GM04503 (cell line): Measurements from ENCODE around the gene MACROH2A2.
"Not testable (repeated sequence)": the region's sequence is repeated elsewhere in the genome, so short reads cannot be mapped to it uniquely, and the experiment has no call there.

Experiments
- DNase-seq: peaks from one replicate; pipeline ENCODE4 v3.0.0-alpha.2; 2012; ENCODE audit warnings: low read depth

Gene MACROH2A2

DNA sequence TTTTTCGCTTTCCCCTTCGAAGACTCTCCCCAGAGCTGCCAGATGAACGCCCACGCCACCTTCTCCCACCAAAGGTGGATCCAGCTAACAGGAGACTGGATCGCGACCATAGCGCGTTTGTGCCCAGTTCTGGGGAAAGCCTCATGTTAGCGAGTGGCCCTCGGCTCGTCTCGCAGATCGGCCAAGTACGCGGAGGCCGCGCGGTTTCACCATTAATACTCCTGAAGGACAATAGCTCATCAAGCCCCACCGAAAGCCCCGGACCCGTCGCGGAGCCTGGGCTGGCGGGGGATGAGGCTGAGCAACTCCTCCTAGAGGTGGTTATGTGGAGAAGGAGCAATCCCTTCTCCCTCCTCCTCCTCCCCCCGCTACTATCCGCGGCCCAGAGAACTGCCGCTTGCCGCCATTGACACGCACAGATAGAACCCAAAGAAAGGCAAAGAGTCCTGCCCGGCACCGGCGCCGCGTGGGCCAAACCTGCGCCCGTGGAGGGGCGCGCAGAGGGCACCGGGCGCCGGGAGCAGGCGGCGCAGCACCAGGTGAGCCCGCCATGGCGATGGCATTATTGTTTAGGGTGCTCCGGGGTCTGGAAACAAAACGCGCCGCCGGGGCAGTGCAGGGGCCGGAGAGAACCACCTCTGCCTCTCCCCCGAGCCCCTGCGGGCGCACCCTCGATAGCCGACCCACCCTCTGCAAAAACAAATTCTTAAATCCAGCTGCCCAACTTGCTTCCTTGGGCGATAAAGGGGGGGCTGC is at the start of gene MACROH2A2:
Gene MACROH2A2, plus strand, starts transcription at position 385 of the 756 bp plus-strand sequence. CDS start 22,813 bp downstream, outside the sequence.
- no peak for DNase-seq

DNA sequence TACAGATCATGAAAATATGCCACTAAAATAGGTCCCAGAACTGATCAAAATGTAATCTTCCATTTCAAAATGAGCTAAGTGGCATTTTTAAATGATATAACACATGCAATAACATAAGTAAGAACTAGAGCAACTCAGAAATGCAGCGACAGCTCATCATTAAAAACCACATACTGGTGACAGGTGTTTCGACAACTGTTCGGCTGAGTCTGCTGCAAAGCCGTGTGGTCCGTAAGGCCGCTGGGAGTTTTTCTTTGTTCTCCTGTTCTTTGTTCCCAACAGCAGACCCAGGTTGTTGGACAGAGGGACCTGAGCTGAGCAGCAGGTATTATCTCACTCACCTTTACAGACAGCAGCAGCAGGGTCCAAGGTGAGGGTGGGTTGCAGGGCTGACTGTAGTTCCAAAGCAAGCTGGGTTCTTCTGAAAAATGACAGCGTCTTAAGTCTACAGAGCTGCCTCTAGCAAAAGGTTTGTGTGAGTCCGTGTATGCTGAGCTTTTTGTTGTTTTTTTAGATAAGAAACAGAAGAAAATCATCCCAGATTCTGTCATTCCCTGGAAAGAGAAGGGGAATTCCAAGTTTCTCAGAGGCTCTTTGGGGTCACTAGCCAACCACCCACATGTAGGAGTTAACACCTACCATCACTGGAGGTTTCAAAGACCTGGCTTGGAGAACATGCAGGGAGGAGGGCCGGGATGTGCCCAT is 45.4 kb upstream of the MACROH2A2 start:
- DNase-seq, result no peak

DNA sequence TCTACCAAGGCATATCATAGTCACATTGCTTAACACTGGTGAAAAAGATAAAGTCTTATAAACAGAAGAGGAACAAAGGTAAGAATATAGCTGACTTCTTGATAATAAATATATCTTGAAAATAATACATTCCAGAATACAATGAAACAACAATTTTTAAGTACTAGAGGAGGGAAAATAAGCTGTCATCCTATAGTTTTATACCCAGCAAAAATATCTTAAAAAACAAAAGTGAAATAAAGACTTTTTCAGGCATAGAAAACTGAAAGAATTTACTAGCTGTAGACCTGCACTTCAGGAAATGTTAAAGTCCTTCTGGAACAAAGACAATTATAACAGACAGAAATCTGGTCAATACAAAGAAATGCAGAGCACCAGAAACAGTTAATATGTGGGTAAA is 21.4 kb upstream of the MACROH2A2 start:
- no peak for DNase-seq

DNA sequence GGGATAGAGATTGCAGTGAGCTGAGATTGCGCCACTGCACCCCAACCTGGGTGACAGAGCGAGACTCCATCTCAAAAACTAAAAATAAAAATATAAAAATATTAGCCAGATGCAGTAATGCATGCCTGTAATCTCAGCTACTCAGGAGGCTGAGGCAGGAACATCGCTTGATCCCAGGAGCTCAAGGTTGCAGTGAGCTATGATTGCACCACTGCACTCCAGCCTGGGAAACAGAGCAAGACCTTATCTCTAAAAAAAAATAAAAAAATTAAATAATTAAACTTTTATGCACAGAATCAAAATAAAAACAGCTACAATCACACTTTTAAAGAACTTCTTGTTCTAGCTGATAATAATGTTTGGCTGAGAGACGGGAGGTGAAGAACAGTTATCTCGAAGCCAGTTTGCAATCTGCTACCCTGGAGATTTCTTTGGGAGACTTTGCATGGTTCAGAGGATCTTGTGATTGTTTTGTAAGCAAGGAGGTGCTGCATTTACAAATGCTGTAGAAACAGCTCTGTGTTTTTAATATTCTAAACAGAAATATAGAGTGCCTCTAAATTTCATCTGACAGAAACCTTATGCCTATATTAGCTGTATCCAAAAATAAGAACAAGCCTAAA is 19.9 kb upstream of the MACROH2A2 start:
- no peak for DNase-seq

DNA sequence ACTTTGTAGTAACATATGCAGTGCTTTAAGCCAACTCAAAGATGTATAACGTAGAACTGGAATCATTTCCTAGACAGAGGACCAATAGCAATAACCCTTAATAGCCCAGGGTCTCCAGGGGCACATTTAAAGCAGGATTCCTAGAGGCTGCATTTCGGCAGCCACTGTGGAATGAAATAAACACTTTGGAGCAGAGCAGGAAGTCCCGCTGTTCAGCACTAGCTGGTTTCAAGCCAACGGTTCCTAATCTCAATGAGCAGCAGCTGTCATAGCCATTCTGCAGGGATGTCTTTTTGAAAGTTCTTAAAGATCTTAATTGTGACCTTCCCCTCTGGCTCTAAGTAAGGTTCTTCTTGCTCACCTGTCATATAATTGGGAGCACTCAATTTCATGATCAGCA is 18.4 kb upstream of the MACROH2A2 start:
- DNase-seq, result no peak

DNA sequence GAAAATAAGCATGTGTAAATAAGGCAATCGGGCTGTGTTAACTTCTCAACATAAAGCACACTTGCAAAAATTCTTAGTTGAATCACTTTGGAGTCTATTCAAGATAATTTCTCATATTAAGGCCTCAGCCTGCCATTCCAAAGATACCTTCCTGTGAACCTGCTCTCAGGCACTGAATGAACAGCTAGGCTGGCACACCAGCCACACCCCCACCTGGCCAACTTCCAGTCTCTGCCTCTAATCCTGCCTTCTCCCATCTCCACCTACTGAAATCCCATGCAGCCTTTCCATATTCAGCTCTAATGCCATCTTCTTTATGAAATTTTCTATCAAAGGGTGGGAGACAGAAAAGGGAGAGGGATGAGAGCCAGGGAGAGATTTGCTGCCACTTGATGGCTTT is 17.1 kb upstream of the MACROH2A2 start:
- DNase-seq, result no peak

DNA sequence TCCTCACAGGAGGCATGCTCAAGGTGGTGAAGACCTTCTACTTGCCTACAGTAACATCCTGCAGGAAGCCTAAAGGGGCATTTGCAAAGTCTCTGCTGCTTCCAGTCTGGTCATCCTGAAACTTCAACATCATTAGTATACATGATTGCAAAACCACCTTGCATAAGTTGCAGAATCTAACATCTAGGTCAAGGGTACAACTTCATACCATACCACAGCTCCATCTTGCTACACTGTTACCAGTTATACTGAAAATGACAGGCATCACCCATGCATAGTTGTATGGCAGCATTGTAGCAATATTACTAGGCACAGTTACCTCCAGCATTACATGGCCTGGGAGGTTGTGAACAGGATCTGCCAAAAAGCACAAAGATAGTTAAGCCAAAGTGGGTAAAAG is 13.7 kb upstream of the MACROH2A2 start:
- DNase-seq, result no peak

DNA sequence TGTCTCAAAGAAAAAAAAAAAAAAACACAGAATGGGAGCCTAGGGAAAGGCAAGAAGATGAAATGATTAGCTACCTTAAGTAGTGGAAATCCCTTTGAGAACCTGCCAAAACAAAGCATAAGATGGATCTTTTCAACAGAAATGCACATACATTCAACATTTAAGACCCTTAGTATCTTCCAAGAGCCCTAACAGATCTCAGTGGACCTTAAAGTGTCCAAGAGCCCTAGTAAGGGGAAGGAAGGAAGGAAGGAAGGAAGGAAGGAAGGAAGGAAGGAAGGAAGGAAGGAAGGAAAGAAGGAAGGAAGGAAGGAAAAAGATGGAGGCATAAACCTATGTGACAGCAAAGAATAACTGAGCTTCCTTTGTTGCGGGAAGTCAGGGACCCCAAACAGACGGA is 11.6 kb upstream of the MACROH2A2 start:
- no peak for DNase-seq

DNA sequence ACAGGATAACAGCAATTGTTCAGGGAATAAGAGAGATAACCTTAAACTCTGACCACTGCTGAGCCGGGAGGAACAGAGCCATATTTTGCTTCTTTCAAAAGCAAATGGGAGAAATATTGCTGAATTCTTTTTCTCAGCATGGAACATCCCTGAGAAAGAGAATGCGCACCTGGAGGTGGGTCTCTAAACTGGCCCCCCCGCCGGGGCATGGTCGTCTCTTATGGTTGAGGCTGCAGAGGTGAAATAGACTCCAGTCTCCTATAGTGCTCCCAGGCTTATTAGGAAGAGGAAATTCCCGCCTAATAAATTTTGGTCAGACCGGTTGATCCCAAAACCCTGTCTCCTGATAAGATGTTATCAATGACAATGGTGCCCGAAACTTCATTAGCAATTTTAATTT is 10.9 kb upstream of the MACROH2A2 start:
- DNase-seq, result not testable (repeated sequence)

DNA sequence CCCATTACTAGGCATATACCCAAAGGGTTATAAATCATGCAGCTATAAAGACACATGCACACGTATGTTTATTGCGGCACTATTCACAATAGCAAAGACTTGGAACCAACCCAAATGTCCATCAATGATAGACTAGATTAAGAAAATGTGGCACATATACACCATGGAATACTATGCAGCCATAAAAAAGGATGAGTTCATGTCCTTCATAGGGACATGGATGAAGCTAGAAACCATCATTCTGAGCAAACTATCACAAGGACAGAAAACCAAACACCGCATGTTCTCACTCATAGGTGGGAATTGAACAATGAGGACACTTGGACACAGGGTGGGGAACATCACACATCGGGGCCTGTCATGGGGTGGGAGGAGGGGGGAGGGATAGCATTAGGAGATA is 5.6 kb upstream of the MACROH2A2 start:
- not testable (repeated sequence) for DNase-seq

DNA sequence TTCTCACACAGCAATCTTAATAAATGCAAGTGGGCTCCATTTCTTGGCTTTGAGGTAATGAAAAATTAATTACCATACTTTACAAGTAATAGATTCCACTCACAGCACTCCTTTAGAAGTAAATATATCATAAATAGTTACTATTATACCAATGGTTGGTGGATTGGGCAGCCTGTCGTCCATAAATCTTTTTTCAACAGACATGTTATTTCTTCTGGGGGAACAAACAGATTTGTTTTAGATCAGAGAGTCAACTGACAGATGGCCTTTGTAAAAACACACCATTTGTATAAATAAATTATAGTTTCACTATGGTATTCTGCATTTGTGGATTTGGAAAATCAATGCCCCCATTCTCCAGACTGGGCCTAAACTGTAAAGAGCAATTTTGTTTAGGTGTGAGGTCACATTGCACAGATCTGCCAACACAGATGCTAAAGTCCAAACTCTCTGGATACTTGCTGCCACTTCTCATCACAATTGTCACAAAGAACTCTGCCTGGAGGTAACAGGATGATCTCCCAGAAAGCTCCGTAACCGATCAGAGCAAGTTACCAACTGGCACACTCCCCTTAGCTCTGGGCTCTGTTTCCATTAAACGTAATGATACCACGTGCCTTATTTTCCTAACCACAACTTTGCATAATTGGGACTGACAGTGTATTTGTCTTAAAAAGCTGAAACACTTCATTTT is 4.5 kb upstream of the MACROH2A2 start:
- no peak for DNase-seq

DNA sequence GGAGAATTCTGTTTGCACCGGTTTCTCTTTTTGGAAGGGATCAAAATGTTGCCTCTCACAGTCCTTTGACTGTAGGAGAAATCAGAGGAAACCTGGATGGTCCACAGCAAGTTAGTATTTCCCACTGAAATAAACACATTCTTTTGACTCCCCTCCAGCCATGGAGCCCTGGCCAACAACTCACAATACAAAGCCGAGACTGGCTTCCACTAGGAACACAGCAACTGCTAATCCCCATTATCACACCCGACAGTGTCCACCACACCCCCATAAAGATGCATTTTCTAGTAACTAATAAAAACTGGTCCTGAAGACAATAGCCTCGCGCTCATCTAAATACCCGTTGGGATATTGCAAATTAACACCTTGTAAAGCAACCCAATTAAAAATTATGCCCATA is 798 bp upstream of the MACROH2A2 start:
- DNase-seq, result no peak

DNA sequence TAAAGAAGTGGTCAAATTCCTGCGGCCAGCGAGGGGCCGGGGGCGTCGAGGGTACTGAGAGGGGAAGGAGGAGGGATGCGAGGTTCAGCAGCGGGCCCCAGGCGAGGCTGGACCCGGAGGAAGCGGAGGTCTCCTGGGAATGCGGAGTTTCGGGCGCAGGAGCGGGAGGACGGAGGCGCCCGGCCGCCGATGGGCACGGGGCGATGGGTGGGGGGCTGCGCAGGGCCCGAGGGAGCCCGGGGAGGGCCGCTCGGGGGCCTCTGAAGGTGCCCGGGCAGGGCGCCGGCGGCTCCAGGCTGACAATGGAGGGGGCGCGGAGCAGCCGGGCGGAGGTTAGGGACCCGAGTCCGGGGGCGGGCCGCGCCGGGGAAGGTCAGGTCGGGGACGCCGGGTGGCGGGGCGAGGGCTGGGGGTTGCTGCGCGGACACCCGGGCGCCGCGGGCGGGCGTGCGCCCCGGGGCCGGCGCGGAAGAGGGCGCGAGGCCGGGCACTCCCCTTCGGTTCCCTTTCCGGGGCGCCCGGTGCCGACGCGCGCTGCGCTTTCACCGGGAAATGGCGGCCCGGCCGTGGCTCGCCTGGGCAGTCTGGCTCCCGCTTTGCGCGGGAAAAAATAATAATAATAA is 683 bp downstream of the MACROH2A2 start:
- no peak for DNase-seq

DNA sequence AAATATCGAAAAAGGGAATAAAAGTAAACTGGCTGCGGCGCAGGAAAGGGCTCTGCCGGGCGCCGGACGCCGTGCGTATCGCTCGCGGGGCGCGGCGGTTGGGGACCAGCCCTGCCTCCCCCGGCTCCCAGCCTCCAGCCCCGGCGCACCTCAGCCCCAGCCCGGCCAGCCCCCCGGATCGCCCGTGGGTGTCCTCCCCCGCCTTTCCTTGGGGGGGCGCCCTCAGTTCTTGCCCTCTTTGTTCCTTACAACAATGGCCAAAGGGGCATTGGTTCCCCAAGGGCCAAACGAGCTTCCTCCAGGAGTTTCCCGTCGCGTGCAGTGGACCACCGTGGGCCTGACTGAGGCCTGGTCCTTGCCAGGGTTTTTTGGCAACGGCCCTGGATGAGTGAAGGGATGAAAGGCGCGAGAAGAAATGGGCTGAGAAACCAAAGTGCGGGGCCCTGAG is 1.2 kb downstream of the MACROH2A2 start:
- DNase-seq, result no peak

DNA sequence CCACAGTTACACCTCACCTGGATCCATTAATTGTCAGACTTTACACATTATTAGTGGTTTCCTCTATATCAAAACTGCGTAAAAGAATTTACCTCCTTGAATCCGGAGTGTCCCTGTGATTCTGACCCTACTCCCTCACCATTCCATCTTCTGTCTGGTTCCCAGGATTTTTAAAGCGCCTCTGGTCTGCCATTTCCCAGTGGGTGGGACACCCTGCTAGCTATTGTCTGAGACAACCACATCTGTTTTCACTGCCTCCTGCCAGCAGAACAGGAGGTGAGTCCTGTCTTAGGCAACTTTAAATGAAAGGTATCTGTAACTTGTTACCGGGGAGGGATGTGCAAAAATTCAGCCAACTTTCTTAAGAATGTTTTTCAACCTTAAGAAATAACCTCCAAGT is 2.3 kb downstream of the MACROH2A2 start:
- no peak for DNase-seq

DNA sequence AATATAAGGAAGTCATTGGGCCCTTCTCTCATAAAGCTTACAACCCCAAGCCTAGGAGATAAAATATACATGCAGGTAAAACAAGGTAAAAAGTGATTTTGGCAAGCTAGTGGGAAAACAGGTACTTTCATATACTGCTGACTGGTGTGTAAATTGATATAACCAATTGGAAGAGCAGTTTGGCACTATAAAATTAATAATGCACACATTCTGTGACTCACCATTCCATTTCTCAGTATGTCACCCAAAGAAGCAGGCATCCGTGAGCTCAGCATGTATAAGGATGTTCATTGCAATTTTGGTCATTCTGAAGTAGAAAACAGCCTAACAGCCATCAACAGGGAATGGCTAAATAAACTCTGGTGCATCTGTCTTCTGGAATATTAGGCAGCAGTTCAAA is 2.9 kb downstream of the MACROH2A2 start:
- no peak for DNase-seq

DNA sequence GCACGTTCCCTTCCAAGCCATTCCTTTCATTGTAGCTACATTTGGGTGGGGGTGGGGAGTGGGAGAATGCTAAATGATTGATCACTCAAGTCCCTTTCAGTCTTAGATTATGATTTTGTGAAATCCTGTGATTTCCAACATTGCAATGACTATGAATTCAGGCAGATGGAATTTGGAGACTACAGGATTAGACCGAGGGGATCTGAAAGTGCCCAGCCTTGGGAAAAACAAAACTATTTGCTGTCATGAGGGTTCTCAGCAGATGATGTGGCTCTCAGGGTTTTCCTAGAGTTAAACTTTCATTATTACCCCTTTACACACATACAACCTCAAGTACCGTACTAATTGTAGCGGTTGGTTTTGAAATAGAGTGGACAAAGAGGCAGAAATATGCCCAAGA is 4.7 kb downstream of the MACROH2A2 start:
- no peak for DNase-seq

DNA sequence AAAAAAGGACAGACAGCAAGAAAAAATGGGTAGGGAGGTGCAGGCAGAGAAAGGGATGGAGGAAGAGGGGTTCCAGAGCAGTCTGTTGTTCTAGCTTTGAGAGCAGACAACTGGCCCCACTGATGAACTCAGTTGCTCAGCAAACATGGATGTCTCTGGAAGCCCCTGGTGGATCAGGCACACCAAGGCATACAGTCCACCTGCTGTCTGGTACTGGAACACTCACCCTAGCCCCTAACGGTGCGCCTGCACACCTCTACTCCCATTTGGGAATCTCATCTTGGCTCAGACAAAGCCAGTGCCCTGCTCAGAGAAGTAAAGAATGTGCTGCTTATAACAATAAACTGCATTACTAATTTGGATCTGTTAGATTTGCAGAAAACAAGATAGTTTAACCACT is 7.7 kb downstream of the MACROH2A2 start:
- no peak for DNase-seq

DNA sequence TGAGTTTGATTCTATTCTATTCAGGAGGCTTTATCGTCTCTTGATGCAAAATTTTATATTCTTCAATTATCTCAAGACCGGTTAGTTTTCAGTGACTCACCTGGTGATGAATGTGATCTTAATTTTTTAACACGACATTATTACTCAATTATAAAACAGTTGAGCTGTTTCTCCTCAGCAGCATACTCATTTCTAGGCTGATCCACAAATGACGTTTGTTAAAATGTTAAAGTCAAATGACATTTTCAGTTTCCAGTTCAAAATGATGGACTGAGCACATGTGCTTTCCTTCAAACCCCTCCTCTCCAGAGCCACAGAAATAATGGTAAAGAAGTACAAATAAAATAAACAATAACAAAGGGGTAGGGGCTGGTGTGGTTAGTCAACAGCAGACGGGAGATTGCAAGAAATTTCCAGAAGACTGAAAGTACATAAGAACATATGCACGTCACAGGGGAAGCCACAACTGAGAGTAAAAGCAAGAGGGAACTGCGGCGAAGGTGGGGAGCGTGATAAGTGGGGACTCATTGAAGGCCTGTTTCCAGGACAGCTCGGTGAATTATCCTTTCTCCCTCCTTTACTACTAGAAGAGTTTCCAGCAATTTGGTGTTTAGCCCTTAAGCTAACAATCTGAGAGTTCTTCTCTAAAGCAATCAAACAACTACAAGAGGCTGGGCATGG is 10.9 kb downstream of the MACROH2A2 start:
- DNase-seq, result no peak

DNA sequence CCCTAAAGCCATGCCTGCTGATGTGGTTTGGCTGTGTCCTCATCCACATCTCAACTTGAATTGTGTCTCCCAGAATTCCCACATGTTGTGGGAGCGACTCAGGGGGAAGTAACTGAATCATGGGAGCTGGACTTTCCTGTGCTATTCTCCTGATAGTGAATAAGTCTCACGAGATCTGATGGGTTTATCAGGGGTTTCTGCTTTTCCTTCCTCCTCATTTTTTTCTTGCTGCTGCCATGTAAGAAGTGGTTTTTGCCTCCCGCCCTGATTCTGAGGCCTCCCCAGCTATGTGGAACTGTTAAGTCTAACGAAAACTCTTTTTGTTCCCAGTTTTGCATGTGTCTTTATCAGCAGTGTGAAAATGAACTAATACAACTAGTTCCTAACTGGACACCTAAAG is 11.8 kb downstream of the MACROH2A2 start:
- DNase-seq, result no peak

DNA sequence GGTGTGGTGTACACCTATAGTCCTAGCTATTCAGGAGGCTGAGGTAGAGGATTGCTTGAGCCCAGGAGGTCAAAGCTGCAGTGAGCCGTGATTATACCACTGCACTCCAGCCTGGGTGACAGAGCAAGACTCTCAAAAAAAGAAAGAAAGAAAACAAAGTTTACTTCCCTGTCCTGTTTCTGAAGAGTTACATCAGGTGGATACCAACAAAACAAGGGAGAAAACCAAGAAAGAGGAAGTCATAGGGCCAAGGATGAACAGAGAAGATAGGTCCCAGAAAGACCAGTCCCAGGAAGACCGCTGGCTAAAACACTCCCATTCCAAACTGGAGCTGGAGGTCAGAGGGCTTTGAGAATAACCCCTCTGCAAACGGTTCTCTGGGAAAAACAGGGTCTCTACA is 13.5 kb downstream of the MACROH2A2 start:
- no peak for DNase-seq

DNA sequence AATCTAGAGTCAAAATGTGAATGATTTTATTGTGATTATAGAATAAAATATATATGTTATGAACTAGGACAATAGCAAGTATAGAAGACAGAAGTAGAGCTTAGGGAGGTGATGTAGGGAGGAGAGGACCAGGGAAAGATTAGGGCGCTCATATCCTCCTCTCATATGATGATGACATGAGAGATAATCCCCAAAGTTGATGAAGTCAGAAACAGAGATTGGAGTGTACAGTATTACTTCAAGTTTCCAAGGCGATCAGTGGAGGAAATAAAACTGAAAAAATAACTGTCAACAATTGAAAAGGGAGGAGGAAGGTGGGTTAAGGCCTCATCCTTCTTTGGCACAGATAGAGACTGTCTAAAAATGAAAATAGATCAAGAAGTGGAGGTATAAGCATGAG is 14.9 kb downstream of the MACROH2A2 start:
- no peak for DNase-seq
